Thyroid gland (tissue), 4 donors: ENCODE data around the gene CD83. TPM values are rescaled to one million over a fixed set of nuclear protein-coding genes. Genes with fewer than 3 reads are reported as not detected.

ENCODE experiments used
- DNase-seq, 2 donors: peaks; one replicate each; pipeline ENCODE4 v3.0.0-alpha.2; 2019
- H3K27ac ChIP-seq, 3 donors: fragments of 200-600 bp; sonication (generic); 1 replicate in 2 of 3; 2 replicates in 1 of 3; pipeline ENCODE4 v1.5.1; 2016 to 2019; ENCODE audit warnings: mild to moderate bottlenecking in 1 of 3, moderate library complexity in 1 of 3
- H3K27me3 ChIP-seq: fragments of 200-600 bp; sonication (generic); one replicate; pipeline ENCODE4 v1.5.1; 2019
- H3K36me3 ChIP-seq, 2 donors: fragments of 200-600 bp; sonication (generic); one replicate each; pipeline ENCODE4 v1.5.1; 2016 to 2019
- H3K4me1 ChIP-seq, 2 donors: fragments of 200-600 bp; sonication (generic); one replicate each; pipeline ENCODE4 v1.5.1; 2017 to 2019
- H3K4me3 ChIP-seq, 3 donors: fragments of 200-600 bp; sonication (generic); replicated peaks in 1 of 3; 1 replicate in 2 of 3; 2 replicates in 1 of 3; pipeline ENCODE4 v1.5.1; 2016; ENCODE audit warnings: mild to moderate bottlenecking in 1 of 3
- H3K9me3 ChIP-seq: fragments of 200-600 bp; sonication (generic); one replicate; pipeline ENCODE4 v1.5.1; 2017
- POLR2A ChIP-seq, 2 donors: fragments of 450-650 bp; IDR thresholded peaks; one replicate each; pipeline ENCODE4 v1.6.1; 2017; ENCODE audit warnings: antibody characterized with exemption in 2 of 2, mild to moderate bottlenecking in 2 of 2, moderate library complexity in 1 of 2
- WGBS, 2 donors: methylation state at CpG; one replicate each; pipeline ENCODE4 v1.1.5; 2017; 5-methylcytosine and 5-hydroxymethylcytosine counted together
- intact Hi-C: fragments of 100-400 bp; cut with DNase I; formaldehyde crosslinking; loops from one replicate; pipeline ENCODE4 v1.15.1; 2023
- total RNA-seq, 4 donors: library from RNA; depleted of rRNA; stranded (reverse); fragments of >200 nt; gene quantifications; one replicate each; pipeline ENCODE4 v1.2.3, GENCODE V29; 2016
- TF ChIP-seq, protein P1 (sequence below), 6 experiments: fragments of 200-600 bp in 3 of 6; fragments of 450-650 bp in 3 of 6; sonication (generic) in 3 of 6; IDR thresholded peaks; one replicate each; pipeline ENCODE4 v1.5.1; 2016 to 2019; ENCODE audit warnings: antibody characterized with exemption in 6 of 6, mild to moderate bottlenecking in 2 of 6, inconsistent platforms in 1 of 6, moderate library complexity in 1 of 6

Gene CD83
- total RNA-seq, 4 donors from 2014 or later = 3.0 to 4.7 (median 3.4) TPM

DNA sequence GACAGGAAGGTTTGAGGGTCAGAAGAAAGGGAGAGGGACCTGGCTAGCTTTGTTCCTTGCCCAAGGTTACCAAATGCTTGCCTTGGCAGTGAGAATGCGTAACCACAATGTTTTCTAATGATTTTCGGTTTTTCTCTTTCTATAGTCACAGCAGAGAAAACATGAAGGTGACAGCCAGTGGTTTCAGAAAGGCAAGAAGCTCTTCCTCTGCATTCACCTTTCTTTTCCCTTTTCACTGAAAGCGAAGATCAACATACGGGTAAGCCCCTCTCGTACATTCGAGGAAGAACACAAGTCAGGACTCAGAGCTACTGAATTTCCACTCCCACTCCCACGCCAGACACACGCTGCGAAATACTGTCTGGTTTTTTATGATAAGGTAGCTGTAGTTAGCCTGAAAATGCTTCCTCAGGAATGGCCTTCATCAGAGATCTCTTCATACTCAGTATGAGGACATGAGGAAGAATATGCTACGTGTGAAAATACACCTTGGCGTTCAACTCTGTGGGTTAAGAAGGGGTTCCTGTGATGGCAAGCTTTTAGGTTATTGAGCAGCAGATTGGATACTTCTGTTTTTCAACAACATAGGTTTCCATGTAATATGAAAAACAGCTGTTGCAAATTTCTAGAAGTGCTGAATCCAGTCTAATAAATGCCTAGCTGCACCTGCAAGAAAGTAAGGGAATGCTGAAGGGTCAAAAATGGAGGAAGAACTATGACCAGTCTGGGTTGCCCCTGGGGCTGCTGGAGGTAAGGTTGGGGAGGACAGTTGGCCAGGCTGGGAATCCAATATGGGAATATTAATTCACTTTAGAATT lies 7.4 kb upstream of the CD83 start:
- no peak for TF ChIP-seq POLR2A (IDR thresholded peaks at IDR 0.05)
- TF ChIP-seq, protein P1, sequence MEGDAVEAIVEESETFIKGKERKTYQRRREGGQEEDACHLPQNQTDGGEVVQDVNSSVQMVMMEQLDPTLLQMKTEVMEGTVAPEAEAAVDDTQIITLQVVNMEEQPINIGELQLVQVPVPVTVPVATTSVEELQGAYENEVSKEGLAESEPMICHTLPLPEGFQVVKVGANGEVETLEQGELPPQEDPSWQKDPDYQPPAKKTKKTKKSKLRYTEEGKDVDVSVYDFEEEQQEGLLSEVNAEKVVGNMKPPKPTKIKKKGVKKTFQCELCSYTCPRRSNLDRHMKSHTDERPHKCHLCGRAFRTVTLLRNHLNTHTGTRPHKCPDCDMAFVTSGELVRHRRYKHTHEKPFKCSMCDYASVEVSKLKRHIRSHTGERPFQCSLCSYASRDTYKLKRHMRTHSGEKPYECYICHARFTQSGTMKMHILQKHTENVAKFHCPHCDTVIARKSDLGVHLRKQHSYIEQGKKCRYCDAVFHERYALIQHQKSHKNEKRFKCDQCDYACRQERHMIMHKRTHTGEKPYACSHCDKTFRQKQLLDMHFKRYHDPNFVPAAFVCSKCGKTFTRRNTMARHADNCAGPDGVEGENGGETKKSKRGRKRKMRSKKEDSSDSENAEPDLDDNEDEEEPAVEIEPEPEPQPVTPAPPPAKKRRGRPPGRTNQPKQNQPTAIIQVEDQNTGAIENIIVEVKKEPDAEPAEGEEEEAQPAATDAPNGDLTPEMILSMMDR (IDR thresholded peaks at IDR 0.05) = no peak
- WGBS, 2 donors = 84 to 88% methylated on average over 11 of the region's 11 CpGs

DNA sequence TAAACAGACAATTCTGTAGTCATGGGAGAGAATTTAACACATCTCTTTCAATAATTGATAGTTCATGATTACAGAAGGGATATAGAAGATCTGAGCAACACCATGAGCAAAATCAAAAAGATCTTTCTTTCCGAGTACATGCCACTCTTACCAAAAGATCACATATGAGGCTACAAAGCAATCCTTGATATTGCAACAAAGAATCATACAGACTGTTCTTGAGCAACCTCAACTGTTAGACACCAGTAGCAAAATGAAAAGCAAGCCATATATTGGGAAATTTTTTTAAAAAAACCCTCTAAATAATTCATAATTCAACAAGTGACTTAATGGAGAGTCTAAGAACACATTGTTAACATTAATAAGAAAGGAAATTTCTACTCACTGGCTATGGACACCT lies 3.6 kb upstream of the CD83 start:
- Histone ChIP-seq H3K36me3 (no peaks in the 10 kb centered on the region), H3K4me3 (no peak overlapping the region), H3K27me3 (no peaks in the 10 kb centered on the region), H3K27ac (no peak overlapping the region), H3K4me1 (peaks cover 7 to 13% of the 10 kb centered on the region in 2 donors), H3K9me3 (no peaks in the 10 kb centered on the region)
- TF ChIP-seq POLR2A (IDR thresholded peaks at IDR 0.05) = no peak
- TF ChIP-seq, protein P1 (IDR thresholded peaks at IDR 0.05) = no peak
- no peak for DNase-seq
- intact Hi-C loops = no loop called here
- 92 to 95% methylated on average over 1 of the region's 1 CpG for WGBS, 2 donors

More for the DNA sequence above, 7.4 kb upstream of the CD83 start:
- intact Hi-C loops = no loop called here
- Histone ChIP-seq H3K27me3 (no peaks in the 10 kb centered on the region), H3K4me3 (no peak overlapping the region), H3K36me3 (no peaks in the 10 kb centered on the region), H3K27ac (no peak overlapping the region), H3K9me3 (no peaks in the 10 kb centered on the region), H3K4me1 (peaks cover 0 to 11% of the 10 kb centered on the region in 2 donors)
- DNase-seq = no peak

DNA sequence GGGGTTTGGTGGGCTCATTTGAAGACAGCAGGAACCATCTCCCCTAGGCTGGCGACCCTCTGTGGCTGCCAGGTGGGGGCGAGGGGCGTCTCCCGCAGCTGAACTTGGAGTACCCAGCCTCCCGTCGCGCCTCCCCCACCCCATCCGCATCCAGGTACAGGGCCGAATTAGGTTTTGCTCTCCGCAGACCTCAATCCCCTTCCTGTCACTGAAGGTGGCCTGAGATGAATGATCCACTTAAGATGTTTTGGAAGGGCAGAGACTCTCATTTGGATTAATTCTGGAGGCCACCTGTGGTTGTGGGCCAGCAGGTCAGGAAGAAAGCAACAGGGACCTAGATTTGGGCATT lies 493 bp downstream of the CD83 start:
- Histone ChIP-seq H3K36me3 (no peaks in the 10 kb centered on the region), H3K27me3 (no peaks in the 10 kb centered on the region), H3K27ac (peak overlapping the region in 2 of 3 donors; percentile 12 to 79), H3K9me3 (no peaks in the 10 kb centered on the region), H3K4me1 (peaks cover 7 to 11% of the 10 kb centered on the region in 2 donors), H3K4me3 (peak overlapping the region; percentile 19 to 73 (median 44))
- 20 to 44% methylated on average over 1 to 5 of the region's 10 CpGs for WGBS, 2 donors
- TF ChIP-seq, protein P1 (IDR thresholded peaks at IDR 0.05) = no peak
- no peak for TF ChIP-seq POLR2A (IDR thresholded peaks at IDR 0.05)
- DNase-seq = no peak
- intact Hi-C loops = no loop called here

DNA sequence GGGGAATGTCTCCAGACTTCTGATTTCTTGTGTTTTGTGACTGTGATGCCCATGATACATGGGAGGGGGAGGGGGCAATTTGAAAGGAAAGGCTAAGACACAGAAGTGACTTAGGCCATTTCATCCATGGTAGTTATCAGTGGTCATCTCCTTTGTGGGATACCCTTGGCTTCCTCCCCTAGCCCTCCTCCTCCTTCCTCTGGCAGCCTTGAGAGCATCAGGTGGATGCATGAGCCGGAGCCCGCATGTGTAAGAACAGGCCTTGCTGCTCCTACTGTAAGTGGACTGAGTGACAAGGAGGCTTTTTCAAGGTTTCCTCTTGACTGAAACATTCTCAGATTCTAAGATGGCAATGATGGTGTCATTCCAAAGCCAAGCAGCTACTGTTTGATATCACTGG lies 874 bp downstream of the CD83 start:
- intact Hi-C loops = no loop called here

DNA sequence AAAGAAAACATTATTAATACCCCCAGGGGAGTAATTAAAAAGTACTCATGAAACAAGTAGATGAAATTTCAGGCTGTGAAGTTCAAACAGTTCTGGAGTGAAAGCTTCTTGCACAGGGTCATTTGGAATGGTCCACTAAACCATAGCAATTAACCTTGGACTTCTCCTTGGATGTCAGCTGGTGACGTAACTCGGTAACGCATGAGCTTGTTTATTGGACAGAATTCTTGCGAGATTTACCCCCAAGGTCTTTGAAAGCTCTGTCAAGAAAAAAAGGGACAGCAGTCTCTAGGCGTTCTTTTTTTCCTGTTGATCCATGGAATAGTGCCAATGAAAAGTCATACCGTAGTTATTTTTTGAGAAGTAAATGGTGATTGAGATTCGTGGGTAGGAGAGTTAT lies 2.2 kb downstream of the CD83 start:
- Histone ChIP-seq H3K36me3 (no peaks in the 10 kb centered on the region), H3K4me1 (peaks cover 7 to 11% of the 10 kb centered on the region in 2 donors), H3K27me3 (no peaks in the 10 kb centered on the region), H3K4me3 (no peak overlapping the region), H3K9me3 (no peaks in the 10 kb centered on the region), H3K27ac (no peak overlapping the region)
- WGBS, 2 donors = 82 to 83% methylated on average over 7 of the region's 7 CpGs
- intact Hi-C loops = no loop called here
- DNase-seq = no peak
- TF ChIP-seq, protein P1 (IDR thresholded peaks at IDR 0.05) = no peak
- TF ChIP-seq POLR2A (IDR thresholded peaks at IDR 0.05) = no peak

More for the DNA sequence above, 874 bp downstream of the CD83 start:
- Histone ChIP-seq H3K4me3 (peak overlapping the region in 1 of 3 donors; percentile 44), H3K27ac (no peak overlapping the region), H3K27me3 (no peaks in the 10 kb centered on the region), H3K36me3 (no peaks in the 10 kb centered on the region), H3K9me3 (no peaks in the 10 kb centered on the region), H3K4me1 (peaks cover 7 to 11% of the 10 kb centered on the region in 2 donors)
- no peak for DNase-seq
- WGBS, 2 donors = 90% methylated on average over 2 of the region's 2 CpGs
- TF ChIP-seq, protein P1 (IDR thresholded peaks at IDR 0.05) = no peak
- no peak for TF ChIP-seq POLR2A (IDR thresholded peaks at IDR 0.05)
